NCI-H2029 (cell line): ENCODE results near the gene AJAP1.

ENCODE experiments used
- DNase-seq: peaks from one replicate; lab custom pipeline; 2025; lab: John Stamatoyannopoulos, UW

The AJAP1 gene

DNA sequence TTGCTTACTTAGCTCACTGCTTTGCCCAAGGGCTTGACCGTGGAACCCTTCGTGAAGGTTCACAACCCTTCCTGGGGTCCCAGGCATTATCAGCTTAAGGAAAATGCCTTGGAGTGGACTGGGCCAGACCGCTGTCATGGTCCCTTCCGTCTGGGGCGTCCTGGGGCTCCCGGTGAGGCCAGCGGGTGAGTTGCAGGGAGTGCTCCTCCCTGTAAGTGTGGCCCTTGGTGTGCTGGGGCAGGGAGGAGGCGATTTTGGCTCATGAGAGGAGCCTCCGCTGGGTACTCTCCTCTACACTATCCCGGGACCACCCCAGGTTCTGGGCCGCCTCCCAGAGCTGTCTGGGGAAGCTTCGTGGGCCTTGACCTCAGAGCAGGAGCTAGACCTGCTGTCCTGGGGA is 48.1 kb downstream of the AJAP1 start:
- no peak for DNase-seq

DNA sequence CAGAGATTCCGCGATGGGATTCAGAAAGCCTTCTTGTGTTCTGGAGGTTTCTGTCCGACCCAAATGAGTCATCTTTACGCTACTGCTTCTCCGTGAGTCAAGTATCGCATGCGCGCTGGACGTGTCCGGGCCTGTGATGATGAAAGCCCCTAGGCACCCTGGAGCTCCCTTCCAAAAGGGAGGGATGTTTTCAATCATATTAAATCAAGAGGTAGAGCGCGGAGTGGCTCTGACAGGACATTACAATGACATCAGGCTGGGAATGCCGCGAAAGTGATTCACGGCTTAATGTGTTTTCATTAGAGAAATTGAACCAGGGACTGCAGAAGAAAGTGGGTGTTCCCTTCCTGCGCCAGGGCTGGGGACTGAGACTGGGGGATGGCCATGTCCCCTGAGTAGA is 48.5 kb downstream of the AJAP1 start:
- no peak for DNase-seq

DNA sequence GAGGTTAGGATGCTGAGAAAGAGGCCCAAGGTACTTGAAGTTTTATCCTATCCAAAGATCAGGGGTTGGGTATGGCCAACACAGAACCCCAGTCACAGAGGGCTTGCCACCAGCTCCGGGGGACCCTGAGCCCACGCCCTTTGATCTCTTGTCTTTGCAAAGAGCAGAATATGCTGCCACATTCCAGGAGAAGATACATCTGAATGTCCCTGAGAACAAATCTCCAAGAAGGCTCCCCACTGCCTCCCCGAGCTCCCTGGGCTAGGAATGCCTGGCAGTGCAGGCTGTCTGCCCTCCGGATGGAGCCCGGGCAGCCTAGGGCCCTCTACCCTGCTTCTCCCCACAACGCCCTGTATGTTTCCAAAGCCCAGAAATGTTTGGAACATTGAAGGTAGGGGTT is 49.2 kb downstream of the AJAP1 start:
- DNase-seq, result no peak

DNA sequence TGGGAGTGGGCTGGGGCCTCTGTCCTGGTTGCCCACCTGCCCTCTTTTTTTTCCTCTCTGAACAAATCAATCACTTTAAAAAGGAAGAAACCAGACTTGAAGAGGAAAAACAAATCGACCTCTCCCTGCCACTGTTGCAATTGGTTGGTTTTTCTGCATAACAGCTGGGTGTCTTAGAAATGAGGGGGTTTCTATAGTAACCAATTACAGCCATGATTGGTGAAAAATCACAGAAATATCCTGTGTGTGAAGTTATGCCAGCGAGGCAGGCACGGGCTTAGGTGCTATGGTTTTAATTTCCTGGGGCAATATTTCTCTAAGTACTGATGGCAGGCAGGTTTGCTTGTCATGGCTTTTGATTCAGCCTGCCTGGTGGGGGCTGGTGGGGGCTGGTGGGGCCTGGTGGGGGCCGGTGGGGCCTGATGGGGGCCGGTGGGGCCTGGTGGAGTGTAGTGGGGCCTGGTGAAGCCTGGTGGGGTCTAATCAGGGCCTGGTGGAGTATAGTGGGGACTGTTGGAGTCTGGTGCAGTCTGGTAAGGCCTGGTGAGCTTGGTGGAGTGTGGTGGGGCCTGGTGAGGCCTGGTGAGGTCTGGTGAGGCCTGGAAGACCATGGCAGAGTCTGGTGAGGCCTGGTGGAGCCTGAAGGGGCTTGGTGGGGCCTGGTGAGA is 54.6 kb downstream of the AJAP1 start:
- no peak for DNase-seq

GRCh38 chr1:4709641-4710040 is 55.2 kb downstream of the AJAP1 start:
- no peak for DNase-seq

- DNase-seq, result no peak
These were observed 56.4 kb downstream of the AJAP1 start for GRCh38 chr1:4710592-4711415.

DNA sequence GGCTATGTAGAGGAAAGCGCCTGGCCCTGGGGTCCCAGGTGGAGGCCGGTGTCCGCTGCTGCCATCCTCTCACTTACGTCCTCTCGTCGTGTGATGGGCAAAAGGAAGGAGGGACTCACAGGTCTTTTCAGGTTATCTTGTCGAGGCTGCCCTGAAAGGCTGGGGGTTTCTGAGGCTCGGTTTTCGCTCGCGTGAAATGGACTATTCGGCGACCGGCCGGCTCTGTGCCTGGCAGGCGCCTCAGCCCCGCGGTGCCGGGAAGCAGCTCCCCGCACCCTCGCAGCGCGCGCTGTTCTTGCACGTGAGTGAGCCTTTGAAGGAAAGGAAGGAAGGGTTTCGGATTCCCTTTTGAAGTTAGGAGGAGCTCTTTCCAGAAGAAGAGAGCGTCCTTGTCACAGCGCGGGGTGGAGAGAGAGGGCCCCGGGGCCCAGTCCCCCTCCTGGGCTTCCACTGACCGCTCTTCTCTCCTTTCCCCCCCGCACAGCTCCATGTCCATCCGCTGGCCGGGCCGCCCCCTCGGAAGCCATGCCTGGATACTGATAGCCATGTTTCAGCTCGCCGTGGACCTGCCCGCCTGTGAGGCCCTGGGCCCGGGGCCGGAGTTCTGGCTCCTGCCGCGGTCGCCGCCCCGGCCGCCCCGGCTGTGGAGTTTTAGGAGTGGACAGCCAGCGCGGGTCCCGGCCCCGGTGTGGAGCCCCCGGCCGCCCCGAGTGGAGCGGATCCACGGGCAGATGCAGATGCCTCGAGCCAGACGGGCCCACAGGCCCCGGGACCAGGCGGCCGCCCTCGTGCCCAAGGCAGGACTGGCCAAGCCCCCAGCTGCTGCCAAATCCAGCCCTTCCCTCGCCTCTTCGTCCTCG is 57.2 kb downstream of the AJAP1 start:
- no peak for DNase-seq

GRCh38 chr1:4713669-4714068 is 59.3 kb downstream of the AJAP1 start:
- no peak for DNase-seq

DNA sequence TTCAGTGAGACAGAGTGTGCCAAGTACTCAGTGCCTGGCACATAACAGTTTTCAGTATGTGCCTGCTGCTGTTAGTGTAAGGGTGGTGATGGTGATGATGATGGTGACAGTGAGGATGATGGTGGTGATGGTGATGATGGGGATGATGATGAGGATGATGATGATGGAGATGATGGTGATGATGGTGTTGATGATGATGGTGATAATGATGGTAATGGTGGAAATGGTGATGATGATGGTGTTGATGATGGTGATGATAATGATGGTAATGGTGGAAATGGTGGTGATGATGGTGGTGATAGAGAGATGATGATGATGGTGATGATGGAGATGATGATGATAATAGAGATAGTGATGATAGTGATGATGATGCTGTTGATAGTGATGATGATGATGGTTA is 62.0 kb downstream of the AJAP1 start:
- DNase-seq, result no peak

DNA sequence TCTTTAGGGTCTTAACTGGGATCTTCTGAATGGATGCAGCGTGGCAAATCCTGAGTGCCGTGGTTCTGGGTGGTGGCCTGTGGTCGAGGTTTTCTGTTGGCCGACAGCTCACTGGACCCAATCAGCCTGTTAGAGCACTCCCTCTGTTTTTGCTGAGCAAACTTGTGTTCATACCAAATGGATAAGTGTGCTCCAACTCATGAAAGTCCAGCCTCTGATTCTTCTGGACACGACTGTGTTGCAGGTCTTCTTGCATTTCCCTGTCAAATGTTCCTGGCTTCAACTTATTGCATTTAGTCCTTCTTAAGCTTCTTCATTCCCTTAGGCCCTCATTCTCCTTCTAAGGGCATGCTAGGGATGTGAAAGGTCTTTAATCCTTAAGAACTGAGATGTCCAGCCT is 63.7 kb downstream of the AJAP1 start:
- DNase-seq, result no peak

DNA sequence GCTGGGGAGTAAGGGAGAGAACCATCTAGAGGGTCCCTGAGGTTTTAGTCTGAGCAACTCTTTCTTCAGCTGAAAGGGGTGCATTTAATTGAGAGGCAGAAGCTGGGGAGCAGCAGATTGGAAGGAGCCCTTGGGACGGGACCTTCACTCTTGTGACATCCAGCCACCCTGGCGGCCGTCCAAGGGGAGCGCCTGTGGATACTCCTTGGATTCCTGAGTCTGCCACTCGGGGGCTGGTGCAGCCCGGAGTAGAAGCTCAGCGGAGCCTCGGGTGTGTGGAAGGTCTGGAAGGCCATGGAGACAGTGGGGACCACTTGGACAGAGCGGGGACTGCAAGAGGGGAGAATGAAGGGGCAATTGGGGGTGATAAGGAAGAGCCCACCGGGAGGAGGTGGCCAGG is 68.7 kb downstream of the AJAP1 start:
- DNase-seq, result no peak

DNA sequence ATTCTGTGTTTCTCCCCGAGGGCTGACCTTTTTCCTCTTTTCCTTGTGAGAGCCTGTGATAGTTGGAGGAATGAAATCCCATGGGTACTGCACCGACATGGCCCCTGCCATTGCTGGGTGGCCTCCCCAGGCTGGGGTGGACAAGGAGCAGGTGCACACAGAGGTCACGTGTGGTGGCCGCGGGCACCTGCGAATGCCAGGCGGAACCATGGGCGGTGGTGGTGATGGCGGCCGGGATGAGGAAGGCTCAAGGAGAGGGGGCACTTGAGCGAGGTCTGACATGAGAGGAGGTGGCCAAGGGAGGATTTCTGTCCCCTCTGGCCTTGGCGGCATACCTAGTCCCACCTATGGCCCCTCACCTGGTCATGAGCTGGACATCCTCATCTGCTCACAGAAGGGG is 69.6 kb downstream of the AJAP1 start:
- DNase-seq, result no peak

DNA sequence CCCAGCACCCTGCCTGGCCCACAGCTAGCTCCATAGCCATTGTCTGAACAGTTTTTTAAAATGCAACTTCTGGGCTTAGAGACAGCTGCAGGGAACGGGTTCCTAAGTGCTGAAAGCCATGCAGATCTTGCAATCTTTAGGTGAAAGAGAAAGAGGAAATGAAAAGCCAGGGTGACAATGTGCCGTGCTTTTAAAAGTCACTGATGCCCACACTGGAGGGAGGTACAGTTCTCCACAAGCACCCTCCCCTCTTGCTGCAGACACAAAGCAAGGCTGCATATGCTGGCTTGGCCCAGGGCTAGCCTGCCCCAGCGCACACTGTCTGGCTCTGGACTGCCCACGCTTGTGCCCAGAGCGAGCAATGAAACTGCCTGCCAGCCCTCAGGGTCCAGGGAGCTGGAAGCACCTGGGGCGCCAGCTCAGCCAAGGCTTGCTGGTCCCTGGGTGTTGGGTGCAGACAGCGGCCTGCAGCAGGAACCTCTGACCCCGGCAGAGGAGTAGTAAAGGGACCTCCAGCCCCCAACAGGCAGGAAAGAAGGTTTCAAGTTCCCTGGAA is 70.4 kb downstream of the AJAP1 start:
- DNase-seq, result no peak

DNA sequence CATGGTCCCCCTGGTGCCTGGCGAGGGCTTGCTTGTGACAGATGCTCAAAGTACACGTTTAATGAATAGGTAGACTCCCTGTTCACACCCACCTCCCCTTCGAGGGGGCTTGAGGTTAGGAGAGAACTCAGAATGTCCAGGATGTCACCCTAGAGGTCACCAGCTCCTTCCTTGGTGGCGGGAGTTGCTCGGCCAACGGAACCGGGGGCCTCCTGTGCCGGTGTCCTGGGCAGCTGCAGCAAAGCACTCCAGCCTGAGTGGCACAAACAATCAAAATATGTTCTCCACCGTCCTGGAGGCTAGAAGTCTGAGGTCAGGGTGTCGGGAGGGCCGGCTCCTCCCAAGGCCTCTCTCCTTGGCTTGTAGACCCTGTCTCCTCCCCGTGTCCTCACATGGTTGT is 71.0 kb downstream of the AJAP1 start:
- DNase-seq, result no peak

GRCh38 chr1:4726620-4727341 is 72.4 kb downstream of the AJAP1 start:
- no peak for DNase-seq

DNA sequence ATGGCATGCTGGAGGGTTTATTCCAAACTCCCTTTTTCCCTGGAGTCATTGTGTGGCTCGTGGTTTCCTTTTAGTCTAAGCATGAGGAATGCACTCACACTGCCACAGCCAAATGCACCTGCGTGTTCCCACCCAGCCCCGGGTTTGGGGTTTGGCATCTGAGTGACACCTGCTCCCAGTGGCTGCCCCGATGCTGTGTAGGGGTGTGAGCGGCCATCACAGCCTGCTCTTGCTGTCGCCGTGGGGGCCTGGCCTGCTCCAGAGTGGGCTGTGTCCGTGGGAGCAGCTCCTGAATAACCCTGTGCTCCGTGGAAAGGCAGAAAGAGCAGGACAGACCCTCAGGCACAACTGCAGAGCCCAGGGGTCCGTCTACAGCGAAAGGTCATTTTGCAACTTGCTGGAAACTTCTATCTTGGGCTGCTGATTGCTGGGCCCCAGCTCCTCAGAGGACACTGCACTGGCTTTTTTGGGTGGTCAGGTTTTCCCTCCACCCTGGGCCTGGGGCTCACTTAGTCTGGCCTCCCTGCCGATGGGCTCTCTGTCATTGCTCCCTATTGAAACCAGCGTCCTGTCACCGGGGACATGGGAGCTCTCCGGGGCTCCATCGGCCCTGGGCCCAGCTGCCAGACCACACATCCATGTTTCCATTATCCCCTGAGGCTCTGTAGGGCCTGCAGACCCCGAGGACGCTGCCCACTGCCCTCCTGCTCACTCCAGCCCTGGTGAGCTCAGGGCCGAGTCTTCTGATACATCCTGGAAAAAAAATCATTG is 74.1 kb downstream of the AJAP1 start:
- DNase-seq, result no peak

GRCh38 chr1:4729090-4729471 is 74.7 kb downstream of the AJAP1 start:
- DNase-seq, result no peak

GRCh38 chr1:4730078-4730477 is 75.7 kb downstream of the AJAP1 start:
- DNase-seq, result no peak

GRCh38 chr1:4733446-4734177 is 79.2 kb downstream of the AJAP1 start:
- no peak for DNase-seq

DNA sequence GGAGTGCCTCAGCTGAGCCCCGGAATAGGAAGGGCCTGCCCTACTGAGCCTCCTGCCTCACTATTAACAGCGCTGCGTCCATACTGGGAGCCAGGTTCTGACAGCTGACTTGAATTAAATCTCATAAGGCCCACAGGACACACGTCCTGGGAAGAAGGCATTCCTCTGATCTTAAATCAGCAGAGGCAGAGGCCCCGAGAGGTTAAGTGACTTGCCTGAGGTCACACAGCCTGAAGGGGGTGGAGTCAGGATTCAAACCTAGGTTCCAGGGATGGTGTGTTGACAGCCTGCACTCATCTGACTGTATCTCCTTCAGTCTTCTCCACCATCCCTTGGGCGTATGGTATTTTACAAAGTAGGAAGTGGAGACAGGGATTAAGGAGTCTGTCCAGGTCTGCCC is 79.8 kb downstream of the AJAP1 start:
- no peak for DNase-seq
